Measurements from ENCODE around the gene HTR1D.

DNA sequence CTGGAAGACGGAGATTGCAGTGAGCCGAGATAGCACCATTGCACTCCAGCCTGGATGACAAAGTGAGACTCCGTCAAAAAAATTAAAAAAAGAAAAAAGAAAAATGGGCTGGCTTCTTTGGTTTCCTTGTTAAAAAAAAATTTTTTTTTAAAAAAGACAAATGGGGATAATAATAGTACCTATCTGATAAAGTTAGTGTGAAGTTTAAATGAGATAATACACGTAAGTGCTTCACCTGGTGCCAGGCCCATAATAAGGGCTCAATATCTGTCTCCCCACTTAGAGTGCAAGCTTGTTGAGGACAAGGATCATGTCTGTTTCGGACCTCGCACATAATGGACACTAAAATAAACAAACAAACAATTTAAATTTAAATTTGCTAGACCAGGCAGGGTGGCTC, 30.0 kb upstream of the HTR1D start:
- TF ChIP-seq, protein P1, sequence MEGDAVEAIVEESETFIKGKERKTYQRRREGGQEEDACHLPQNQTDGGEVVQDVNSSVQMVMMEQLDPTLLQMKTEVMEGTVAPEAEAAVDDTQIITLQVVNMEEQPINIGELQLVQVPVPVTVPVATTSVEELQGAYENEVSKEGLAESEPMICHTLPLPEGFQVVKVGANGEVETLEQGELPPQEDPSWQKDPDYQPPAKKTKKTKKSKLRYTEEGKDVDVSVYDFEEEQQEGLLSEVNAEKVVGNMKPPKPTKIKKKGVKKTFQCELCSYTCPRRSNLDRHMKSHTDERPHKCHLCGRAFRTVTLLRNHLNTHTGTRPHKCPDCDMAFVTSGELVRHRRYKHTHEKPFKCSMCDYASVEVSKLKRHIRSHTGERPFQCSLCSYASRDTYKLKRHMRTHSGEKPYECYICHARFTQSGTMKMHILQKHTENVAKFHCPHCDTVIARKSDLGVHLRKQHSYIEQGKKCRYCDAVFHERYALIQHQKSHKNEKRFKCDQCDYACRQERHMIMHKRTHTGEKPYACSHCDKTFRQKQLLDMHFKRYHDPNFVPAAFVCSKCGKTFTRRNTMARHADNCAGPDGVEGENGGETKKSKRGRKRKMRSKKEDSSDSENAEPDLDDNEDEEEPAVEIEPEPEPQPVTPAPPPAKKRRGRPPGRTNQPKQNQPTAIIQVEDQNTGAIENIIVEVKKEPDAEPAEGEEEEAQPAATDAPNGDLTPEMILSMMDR (IDR thresholded peaks at IDR 0.05; ENCODE audit: extremely low read depth in 1 of 2, insufficient read depth in 1 of 2, low read depth in 1 of 2, low read length in 2 of 2), result no peak
- TF ChIP-seq EZH2 (IDR thresholded peaks at IDR 0.05; ENCODE audit: borderline replicate concordance, low read depth, low read length, severe bottlenecking) (no peak), POLR2A (IDR thresholded peaks at IDR 0.05; ENCODE audit: low read depth, low read length) (no peak), MYC (IDR thresholded peaks at IDR 0.05; ENCODE audit: low read depth, low read length) (no peak), POLR2AphosphoS5 (IDR thresholded peaks at IDR 0.05; ENCODE audit: insufficient read depth, low read depth, low read length) (no peak)

Measured in endothelial cell of umbilical vein (primary cell).